Measurements from ENCODE around the gene SVEP1. TPM values are rescaled to one million over a fixed set of nuclear protein-coding genes. Genes with fewer than 3 reads are reported as not detected.

The SVEP1 gene
- total RNA-seq, 1 donor from 2014 or later = 8.8 TPM

DNA sequence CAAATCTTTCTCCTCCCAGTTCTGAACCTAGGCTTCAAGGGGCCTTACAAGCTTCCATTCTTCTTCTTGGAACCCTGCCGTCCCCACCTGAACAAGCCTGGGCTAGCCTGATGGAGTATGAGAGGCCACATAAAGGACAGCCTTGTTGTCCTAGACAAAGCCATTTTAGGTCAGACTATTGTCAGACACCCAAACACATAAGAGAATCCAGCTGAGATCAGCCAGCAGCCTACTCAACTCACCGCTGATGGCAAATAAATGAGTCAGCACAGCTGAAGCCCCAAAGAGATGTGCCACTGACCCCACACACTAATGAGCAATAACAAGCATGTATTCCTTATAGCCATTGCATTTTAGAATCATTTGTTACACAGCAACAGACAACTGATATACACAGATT, 33.8 kb downstream of the SVEP1 start:
- no peak overlapping the region for H3K4me3 ChIP-seq
- no peak for DNase-seq
- no peaks in the 10 kb centered on the region for H3K9me3 ChIP-seq (replicated peaks)
- H3K36me3 ChIP-seq = no peaks in the 10 kb centered on the region
- no peaks in the 10 kb centered on the region for H3K27me3 ChIP-seq (ENCODE audit: low read depth)
- intact Hi-C loops (cut with micrococcal nuclease) = no loop called here
- TF ChIP-seq, protein P1, sequence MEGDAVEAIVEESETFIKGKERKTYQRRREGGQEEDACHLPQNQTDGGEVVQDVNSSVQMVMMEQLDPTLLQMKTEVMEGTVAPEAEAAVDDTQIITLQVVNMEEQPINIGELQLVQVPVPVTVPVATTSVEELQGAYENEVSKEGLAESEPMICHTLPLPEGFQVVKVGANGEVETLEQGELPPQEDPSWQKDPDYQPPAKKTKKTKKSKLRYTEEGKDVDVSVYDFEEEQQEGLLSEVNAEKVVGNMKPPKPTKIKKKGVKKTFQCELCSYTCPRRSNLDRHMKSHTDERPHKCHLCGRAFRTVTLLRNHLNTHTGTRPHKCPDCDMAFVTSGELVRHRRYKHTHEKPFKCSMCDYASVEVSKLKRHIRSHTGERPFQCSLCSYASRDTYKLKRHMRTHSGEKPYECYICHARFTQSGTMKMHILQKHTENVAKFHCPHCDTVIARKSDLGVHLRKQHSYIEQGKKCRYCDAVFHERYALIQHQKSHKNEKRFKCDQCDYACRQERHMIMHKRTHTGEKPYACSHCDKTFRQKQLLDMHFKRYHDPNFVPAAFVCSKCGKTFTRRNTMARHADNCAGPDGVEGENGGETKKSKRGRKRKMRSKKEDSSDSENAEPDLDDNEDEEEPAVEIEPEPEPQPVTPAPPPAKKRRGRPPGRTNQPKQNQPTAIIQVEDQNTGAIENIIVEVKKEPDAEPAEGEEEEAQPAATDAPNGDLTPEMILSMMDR (IDR thresholded peaks at IDR 0.05; ENCODE audit: borderline replicate concordance) = no peak
- H3K4me1 ChIP-seq = peaks cover 28% of the 10 kb centered on the region
- peak overlapping the region; percentile 67 for H3K27ac ChIP-seq (replicated peaks)

DNA sequence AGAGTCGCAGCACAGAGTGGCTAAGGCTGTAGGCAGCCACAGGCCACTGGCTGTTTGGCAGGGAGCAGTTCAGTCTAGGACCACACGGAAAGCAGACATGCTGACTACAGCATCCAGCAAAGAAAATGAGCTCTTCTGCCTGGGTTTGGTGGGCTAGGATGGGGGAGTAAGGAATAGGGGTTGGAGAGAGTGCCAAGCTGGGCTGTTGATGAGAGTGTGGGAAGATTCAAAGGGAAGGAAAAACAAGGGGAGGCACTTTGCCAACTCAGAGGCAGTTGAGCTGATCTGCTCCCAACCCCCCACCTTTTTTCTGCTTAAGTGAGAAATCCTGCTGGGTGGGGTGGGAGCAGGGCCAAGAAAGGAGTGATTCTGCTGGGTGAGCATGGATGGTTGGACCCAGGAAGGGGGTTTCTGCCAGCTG, 35.9 kb downstream of the SVEP1 start:
- TF ChIP-seq, protein P1 (IDR thresholded peaks at IDR 0.05; ENCODE audit: borderline replicate concordance) = no peak
- H3K4me3 ChIP-seq = no peak overlapping the region
- peak overlapping the region; percentile 31 for H3K27ac ChIP-seq (replicated peaks)
- H3K9me3 ChIP-seq (replicated peaks) = no peaks in the 10 kb centered on the region
- H3K36me3 ChIP-seq = no peaks in the 10 kb centered on the region
- peaks cover 29% of the 10 kb centered on the region for H3K4me1 ChIP-seq
- intact Hi-C loops (cut with micrococcal nuclease) = no loop called here
- no peaks in the 10 kb centered on the region for H3K27me3 ChIP-seq (ENCODE audit: low read depth)
- DNase-seq = no peak

DNA sequence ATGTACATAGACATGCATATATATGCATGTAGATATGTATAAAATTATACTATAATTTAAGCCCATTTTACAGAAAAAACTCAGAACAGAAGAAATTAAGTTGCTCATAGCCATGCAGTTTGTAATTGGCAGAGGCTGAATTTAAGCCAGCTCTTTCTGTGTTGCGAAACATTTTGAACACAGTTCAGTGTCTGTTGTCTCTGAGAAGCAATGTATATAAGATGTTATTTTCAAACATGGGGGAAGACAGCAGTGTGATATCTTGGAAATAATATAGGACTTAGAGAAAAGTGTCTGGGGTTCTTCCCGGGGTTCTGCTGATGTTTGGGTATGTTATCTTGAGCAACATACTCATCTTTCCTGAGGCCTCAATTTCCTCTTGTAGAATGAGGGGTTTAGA, 37.6 kb downstream of the SVEP1 start:
- TF ChIP-seq, protein P1 (IDR thresholded peaks at IDR 0.05; ENCODE audit: borderline replicate concordance) = no peak
- H3K9me3 ChIP-seq (replicated peaks) = no peaks in the 10 kb centered on the region
- H3K4me1 ChIP-seq = peaks cover 32% of the 10 kb centered on the region
- H3K27me3 ChIP-seq (ENCODE audit: low read depth) = no peaks in the 10 kb centered on the region
- no peak for DNase-seq
- no peak overlapping the region for H3K4me3 ChIP-seq
- no peaks in the 10 kb centered on the region for H3K36me3 ChIP-seq
- no peak overlapping the region for H3K27ac ChIP-seq (replicated peaks)
- intact Hi-C loops (cut with micrococcal nuclease) = no loop called here

DNA sequence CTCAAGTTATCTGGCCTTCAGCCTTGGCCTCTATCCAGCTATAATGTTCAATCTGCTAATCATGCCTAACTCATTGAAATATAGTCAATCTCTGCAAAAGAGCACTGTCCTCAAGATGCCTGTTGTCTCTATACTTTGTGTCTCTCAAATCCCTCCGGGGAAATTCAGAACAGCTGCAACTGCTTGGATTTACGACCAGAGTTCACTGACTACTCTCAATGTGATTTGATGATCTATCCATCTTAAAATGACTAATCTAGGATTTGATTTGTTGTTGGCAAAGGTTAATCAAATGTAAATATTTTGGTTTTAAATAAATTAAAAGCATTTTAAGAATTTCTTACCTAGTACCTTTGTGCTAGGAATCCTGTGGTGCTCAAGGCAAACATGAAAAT, 40.9 kb downstream of the SVEP1 start:
- peaks cover 19% of the 10 kb centered on the region for H3K4me1 ChIP-seq
- no peak for DNase-seq
- peaks cover 5% of the 10 kb centered on the region for H3K9me3 ChIP-seq (replicated peaks)
- no peak overlapping the region for H3K4me3 ChIP-seq
- TF ChIP-seq, protein P1 (IDR thresholded peaks at IDR 0.05; ENCODE audit: borderline replicate concordance) = no peak
- intact Hi-C loops (cut with micrococcal nuclease) = no loop called here
- H3K36me3 ChIP-seq = no peaks in the 10 kb centered on the region
- no peaks in the 10 kb centered on the region for H3K27me3 ChIP-seq (ENCODE audit: low read depth)
- peak overlapping the region; percentile 31 for H3K27ac ChIP-seq (replicated peaks)

DNA sequence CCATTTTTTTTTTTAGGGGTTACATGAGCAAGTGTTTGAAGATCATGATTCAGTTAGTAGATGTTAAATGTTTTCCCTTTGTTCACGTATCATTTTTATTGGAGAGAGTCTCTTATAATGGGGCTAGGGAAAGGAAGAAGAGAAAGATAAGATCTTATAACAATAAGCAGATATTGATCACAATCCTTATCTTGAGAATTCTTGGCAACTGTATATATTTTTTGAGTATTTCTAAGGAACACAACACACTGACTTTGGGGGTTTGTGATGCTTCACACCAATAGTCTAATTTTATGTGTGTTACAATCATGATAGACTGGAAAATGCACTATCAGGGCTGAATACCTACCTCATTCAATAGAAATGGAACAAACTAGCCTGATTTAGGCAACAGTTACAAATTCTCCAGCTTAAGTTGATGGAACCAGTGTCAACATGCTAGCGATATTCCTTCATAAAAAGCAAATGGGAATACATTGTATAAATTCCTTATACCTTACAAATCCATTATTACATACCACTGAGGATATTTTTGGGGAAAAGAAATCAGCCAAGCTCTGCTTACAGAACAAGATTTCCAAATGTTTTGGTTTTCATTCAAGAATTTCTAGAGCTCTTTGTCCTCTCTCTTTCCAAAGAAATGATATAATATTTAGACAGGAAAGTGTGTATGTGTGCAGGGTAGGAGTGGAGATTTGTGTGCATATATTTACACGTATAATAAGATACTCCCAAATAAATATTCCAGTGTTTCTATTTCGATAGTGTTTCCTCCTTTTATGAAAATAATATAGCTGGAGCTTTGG, 41.5 kb downstream of the SVEP1 start:
- Histone ChIP-seq H3K9me3 (replicated peaks) (peaks cover 5% of the 10 kb centered on the region), H3K27me3 (ENCODE audit: low read depth) (no peaks in the 10 kb centered on the region), H3K4me1 (peaks cover 16% of the 10 kb centered on the region), H3K4me3 (no peak overlapping the region), H3K36me3 (no peaks in the 10 kb centered on the region), H3K27ac (replicated peaks) (peak overlapping the region; percentile 31)
- DNase-seq = no peak
- intact Hi-C loops (cut with micrococcal nuclease) = no loop called here
- TF ChIP-seq, protein P1 (IDR thresholded peaks at IDR 0.05; ENCODE audit: borderline replicate concordance) = no peak

Data from left ventricle myocardium inferior (tissue), 1 donor.